HG03457 (cell line): ENCODE results near the gene RALY.
"Not testable (repeated sequence)": the region's sequence is repeated elsewhere in the genome, so short reads cannot be mapped to it uniquely, and the experiment has no call there.

Experiments used
- ATAC-seq: cut with Tn5 transposase; IDR thresholded peaks from one replicate; pipeline ENCODE4 v1.9.1; 2021; ENCODE audit warnings: moderate number of reproducible peaks; ENCODE audit not compliant: unreplicated experiment

Gene RALY

GRCh38 chr20:34131491-34131890, 137.8 kb downstream of the RALY start:
- ATAC-seq = no peak

- ATAC-seq = not testable (repeated sequence)
Observed at GRCh38 chr20:34132491-34132890, 138.8 kb downstream of the RALY start.

DNA sequence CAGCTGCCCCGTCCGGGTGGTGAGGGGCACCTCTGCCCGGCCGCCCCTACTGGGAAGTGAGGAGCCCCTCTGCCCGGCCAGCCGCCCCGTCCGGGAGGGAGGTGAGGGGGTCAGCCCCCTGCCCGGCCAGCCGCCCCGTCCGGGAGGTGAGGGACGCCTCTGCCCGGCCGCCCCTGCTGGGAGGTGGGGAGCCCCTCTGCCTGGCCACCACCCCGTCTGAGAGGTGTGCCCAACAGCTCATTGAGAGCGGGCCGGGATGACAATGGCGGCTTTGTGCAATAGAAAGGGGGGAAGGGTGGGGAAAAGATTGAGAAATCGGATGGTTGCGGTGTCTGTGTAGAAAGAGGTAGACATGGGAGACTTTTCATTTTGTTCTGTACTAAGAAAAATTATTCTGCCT, 139.2 kb downstream of the RALY start:
- ATAC-seq = not testable (repeated sequence)

- ATAC-seq = not testable (repeated sequence)
Observed at GRCh38 chr20:34133365-34133860, 139.7 kb downstream of the RALY start.
